Activated naive CD8-positive, alpha-beta T cell (primary cell): ENCODE results near the gene ZNF507.
"Not testable (repeated sequence)": the region's sequence is repeated elsewhere in the genome, so short reads cannot be mapped to it uniquely, and the experiment has no call there.

Experiments
- H3K27ac Mint-ChIP-seq: one replicate; pipeline ENCODE4 v1.8.0; 2021; ENCODE audit warnings: mixed read lengths
- H3K27me3 Mint-ChIP-seq: one replicate; pipeline ENCODE4 v1.8.0; 2021; ENCODE audit warnings: mixed read lengths
- H3K36me3 Mint-ChIP-seq: one replicate; pipeline ENCODE4 v1.8.0; 2021; ENCODE audit warnings: mixed read lengths
- H3K4me1 Mint-ChIP-seq: one replicate; pipeline ENCODE4 v1.8.0; 2021; ENCODE audit warnings: low read depth, mixed read lengths
- H3K4me3 Mint-ChIP-seq: one replicate; pipeline ENCODE4 v1.8.0; 2021; ENCODE audit warnings: mild to moderate bottlenecking, mixed read lengths
- H3K9me3 Mint-ChIP-seq: one replicate; pipeline ENCODE4 v1.8.0; 2021; ENCODE audit warnings: low read depth, mixed read lengths

Gene ZNF507

GRCh38 chr19:32405431-32406160 lies 60.2 kb downstream of the ZNF507 start, which contains the start of gene DPY19L3:
TSS of gene DPY19L3 (plus strand) at chr19:32405770. CDS start at chr19:32408254, 2,484 bp downstream.
- peaks cover 13% of the 10 kb centered on the region for H3K36me3 Mint-ChIP-seq
- no peaks in the 10 kb centered on the region for H3K27me3 Mint-ChIP-seq
- H3K4me3 Mint-ChIP-seq: peak within 1 kb of the TSS; percentile 91
- H3K27ac Mint-ChIP-seq: peak within 1 kb of the TSS; percentile 92
- no peaks in the 10 kb centered on the region for H3K9me3 Mint-ChIP-seq
- peaks cover 16% of the 10 kb centered on the region for H3K4me1 Mint-ChIP-seq

GRCh38 chr19:32406161-32407003 lies 61.0 kb downstream of the ZNF507 start:
- no peaks in the 10 kb centered on the region for H3K9me3 Mint-ChIP-seq
- H3K36me3 Mint-ChIP-seq: peaks cover 17% of the 10 kb centered on the region
- H3K4me1 Mint-ChIP-seq: peaks cover 16% of the 10 kb centered on the region
- H3K27me3 Mint-ChIP-seq: no peaks in the 10 kb centered on the region
- peak overlapping the region; percentile 85 for H3K27ac Mint-ChIP-seq
- peak overlapping the region; percentile 91 for H3K4me3 Mint-ChIP-seq

GRCh38 chr19:32407004-32407992 lies 61.9 kb downstream of the ZNF507 start:
- H3K36me3 Mint-ChIP-seq: peaks cover 17% of the 10 kb centered on the region
- peak overlapping the region; percentile 85 for H3K27ac Mint-ChIP-seq
- peak overlapping the region; percentile 91 for H3K4me3 Mint-ChIP-seq
- no peaks in the 10 kb centered on the region for H3K27me3 Mint-ChIP-seq
- H3K4me1 Mint-ChIP-seq: peaks cover 14% of the 10 kb centered on the region
- H3K9me3 Mint-ChIP-seq: no peaks in the 10 kb centered on the region

GRCh38 chr19:32415246-32415645 lies 69.8 kb downstream of the ZNF507 start:
- peaks cover 29% of the 10 kb centered on the region for H3K36me3 Mint-ChIP-seq
- no peak overlapping the region for H3K27ac Mint-ChIP-seq
- no peak overlapping the region for H3K4me3 Mint-ChIP-seq
- H3K4me1 Mint-ChIP-seq: no peaks in the 10 kb centered on the region
- H3K27me3 Mint-ChIP-seq: no peaks in the 10 kb centered on the region
- no peaks in the 10 kb centered on the region for H3K9me3 Mint-ChIP-seq

- H3K36me3 Mint-ChIP-seq: peaks cover 28% of the 10 kb centered on the region
- H3K4me3 Mint-ChIP-seq: no peak overlapping the region
- no peak overlapping the region for H3K27ac Mint-ChIP-seq
Measured at GRCh38 chr19:32415669-32416068, 70.3 kb downstream of the ZNF507 start.

GRCh38 chr19:32416749-32417456 lies 71.5 kb downstream of the ZNF507 start:
- no peaks in the 10 kb centered on the region for H3K9me3 Mint-ChIP-seq
- peaks cover 8% of the 10 kb centered on the region for H3K4me1 Mint-ChIP-seq
- H3K27me3 Mint-ChIP-seq: no peaks in the 10 kb centered on the region
- H3K36me3 Mint-ChIP-seq: peaks cover 24% of the 10 kb centered on the region
- no peak overlapping the region for H3K4me3 Mint-ChIP-seq
- H3K27ac Mint-ChIP-seq: no peak overlapping the region

More at GRCh38 chr19:32415669-32416068, 70.3 kb downstream of the ZNF507 start:
- H3K27me3 Mint-ChIP-seq: no peaks in the 10 kb centered on the region
- H3K9me3 Mint-ChIP-seq: no peaks in the 10 kb centered on the region
- no peaks in the 10 kb centered on the region for H3K4me1 Mint-ChIP-seq

GRCh38 chr19:32418155-32418554 lies 72.7 kb downstream of the ZNF507 start:
- no peak overlapping the region for H3K27ac Mint-ChIP-seq
- no peak overlapping the region for H3K4me3 Mint-ChIP-seq
- H3K9me3 Mint-ChIP-seq: no peaks in the 10 kb centered on the region
- H3K36me3 Mint-ChIP-seq: peaks cover 28% of the 10 kb centered on the region
- peaks cover 18% of the 10 kb centered on the region for H3K4me1 Mint-ChIP-seq
- no peaks in the 10 kb centered on the region for H3K27me3 Mint-ChIP-seq

GRCh38 chr19:32421589-32422361 lies 76.4 kb downstream of the ZNF507 start:
- Mint-ChIP-seq H3K27me3 (no peaks in the 10 kb centered on the region), H3K36me3 (peaks cover 21% of the 10 kb centered on the region), H3K4me1 (peaks cover 18% of the 10 kb centered on the region), H3K27ac (peak overlapping the region; percentile 74), H3K4me3 (peak overlapping the region; percentile 24), H3K9me3 (no peaks in the 10 kb centered on the region)

- Mint-ChIP-seq H3K27me3 (no peaks in the 10 kb centered on the region), H3K4me1 (peaks cover 18% of the 10 kb centered on the region), H3K27ac (peak overlapping the region; percentile 74), H3K4me3 (peak overlapping the region; percentile 24), H3K9me3 (no peaks in the 10 kb centered on the region), H3K36me3 (peaks cover 19% of the 10 kb centered on the region)
Measured at GRCh38 chr19:32422435-32422834, 77.0 kb downstream of the ZNF507 start.

GRCh38 chr19:32423944-32424343 lies 78.5 kb downstream of the ZNF507 start:
- H3K27ac Mint-ChIP-seq, H3K27me3 Mint-ChIP-seq: not testable (repeated sequence)
- H3K4me1 Mint-ChIP-seq: peaks cover 18% of the 10 kb centered on the region

GRCh38 chr19:32427536-32427935 lies 82.1 kb downstream of the ZNF507 start:
- Mint-ChIP-seq H3K27me3 (no peaks in the 10 kb centered on the region), H3K4me3 (no peak overlapping the region), H3K27ac (no peak overlapping the region), H3K36me3 (peaks cover 18% of the 10 kb centered on the region), H3K4me1 (peaks cover 4% of the 10 kb centered on the region), H3K9me3 (no peaks in the 10 kb centered on the region)

More at GRCh38 chr19:32423944-32424343, 78.5 kb downstream of the ZNF507 start:
- peaks cover 19% of the 10 kb centered on the region for H3K36me3 Mint-ChIP-seq
- H3K9me3 Mint-ChIP-seq, H3K4me3 Mint-ChIP-seq: not testable (repeated sequence)

GRCh38 chr19:32436692-32437091 lies 91.3 kb downstream of the ZNF507 start:
- peaks cover 10% of the 10 kb centered on the region for H3K36me3 Mint-ChIP-seq
- no peaks in the 10 kb centered on the region for H3K4me1 Mint-ChIP-seq
- no peak overlapping the region for H3K27ac Mint-ChIP-seq
- H3K27me3 Mint-ChIP-seq: no peaks in the 10 kb centered on the region
- no peaks in the 10 kb centered on the region for H3K9me3 Mint-ChIP-seq
- H3K4me3 Mint-ChIP-seq: no peak overlapping the region

- Mint-ChIP-seq H3K4me3 (no peak overlapping the region), H3K4me1 (no peaks in the 10 kb centered on the region), H3K9me3 (no peaks in the 10 kb centered on the region), H3K27me3 (no peaks in the 10 kb centered on the region), H3K27ac (no peak overlapping the region), H3K36me3 (peaks cover 10% of the 10 kb centered on the region)
Measured at GRCh38 chr19:32437096-32437495, 91.7 kb downstream of the ZNF507 start.
